Measurements from ENCODE around the gene RAD18. TPM values are rescaled to one million over a fixed set of nuclear protein-coding genes. Genes with fewer than 3 reads are reported as not detected.

The RAD18 gene
- total and polyA plus RNA-seq, 4 donors, result 1.2 to 9.0 (median 4.3) TPM

DNA sequence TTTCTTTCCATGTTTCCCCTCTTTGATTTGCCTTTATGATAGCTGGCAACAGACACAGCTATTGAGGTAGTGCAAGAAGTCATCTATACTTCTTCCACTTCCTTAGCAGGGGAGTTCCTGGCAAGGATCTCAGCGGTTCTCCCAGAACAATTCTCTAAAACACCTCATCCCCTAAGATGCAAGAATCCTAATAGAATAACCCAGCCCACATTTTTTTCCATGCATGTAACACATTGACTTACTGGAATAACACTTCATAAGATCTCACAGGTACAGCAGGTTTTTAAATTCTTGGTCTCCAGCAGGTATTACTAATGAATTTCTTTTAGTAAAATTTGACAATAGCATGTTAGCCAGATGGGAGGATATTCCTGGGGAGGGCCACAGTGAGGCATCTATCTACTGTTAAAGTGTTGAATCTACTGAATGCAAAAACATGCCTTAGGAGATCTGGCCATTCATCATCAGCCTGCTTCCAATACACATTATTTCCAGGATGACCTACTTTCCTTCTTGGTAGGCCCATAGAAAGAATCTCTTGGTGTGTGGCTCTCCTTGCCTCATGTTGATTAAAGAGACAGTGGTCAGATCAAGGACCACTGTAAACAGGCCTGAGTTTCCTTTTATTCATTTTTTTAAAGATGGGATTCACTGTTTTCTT is 78.5 kb downstream of the RAD18 start:
- Histone ChIP-seq H3K36me3 (ENCODE audit: control insufficient read depth in 4 of 4, insufficient read depth in 3 of 4, low read depth in 1 of 4, low read length in 3 of 4) (peaks cover 0 to 2% (median 0%) of the 10 kb centered on the region in 4 donors), H3K9me3 (ENCODE audit: control insufficient read depth in 4 of 4, low read length in 3 of 4) (no peaks in the 10 kb centered on the region), H3K9ac (ENCODE audit: low read depth in 1 of 2, low read length in 2 of 2) (no peak overlapping the region), H3K27me3 (ENCODE audit: control insufficient read depth in 4 of 4, insufficient read depth in 4 of 4, low read length in 3 of 4) (no peaks in the 10 kb centered on the region), H3K27ac (ENCODE audit: low read depth in 1 of 2, low read length in 2 of 2) (no peak overlapping the region), H3K4me3 (ENCODE audit: low read depth in 1 of 3, low read length in 3 of 3) (no peak overlapping the region), H3K4me1 (ENCODE audit: control insufficient read depth in 4 of 4, insufficient read depth in 4 of 4, low read length in 3 of 4) (no peaks in the 10 kb centered on the region)
- WGBS, result 97% methylated on average over 1 of the region's 1 CpG
- no peak for DNase-seq (ENCODE audit: low spot score)
- TF ChIP-seq, protein P1, sequence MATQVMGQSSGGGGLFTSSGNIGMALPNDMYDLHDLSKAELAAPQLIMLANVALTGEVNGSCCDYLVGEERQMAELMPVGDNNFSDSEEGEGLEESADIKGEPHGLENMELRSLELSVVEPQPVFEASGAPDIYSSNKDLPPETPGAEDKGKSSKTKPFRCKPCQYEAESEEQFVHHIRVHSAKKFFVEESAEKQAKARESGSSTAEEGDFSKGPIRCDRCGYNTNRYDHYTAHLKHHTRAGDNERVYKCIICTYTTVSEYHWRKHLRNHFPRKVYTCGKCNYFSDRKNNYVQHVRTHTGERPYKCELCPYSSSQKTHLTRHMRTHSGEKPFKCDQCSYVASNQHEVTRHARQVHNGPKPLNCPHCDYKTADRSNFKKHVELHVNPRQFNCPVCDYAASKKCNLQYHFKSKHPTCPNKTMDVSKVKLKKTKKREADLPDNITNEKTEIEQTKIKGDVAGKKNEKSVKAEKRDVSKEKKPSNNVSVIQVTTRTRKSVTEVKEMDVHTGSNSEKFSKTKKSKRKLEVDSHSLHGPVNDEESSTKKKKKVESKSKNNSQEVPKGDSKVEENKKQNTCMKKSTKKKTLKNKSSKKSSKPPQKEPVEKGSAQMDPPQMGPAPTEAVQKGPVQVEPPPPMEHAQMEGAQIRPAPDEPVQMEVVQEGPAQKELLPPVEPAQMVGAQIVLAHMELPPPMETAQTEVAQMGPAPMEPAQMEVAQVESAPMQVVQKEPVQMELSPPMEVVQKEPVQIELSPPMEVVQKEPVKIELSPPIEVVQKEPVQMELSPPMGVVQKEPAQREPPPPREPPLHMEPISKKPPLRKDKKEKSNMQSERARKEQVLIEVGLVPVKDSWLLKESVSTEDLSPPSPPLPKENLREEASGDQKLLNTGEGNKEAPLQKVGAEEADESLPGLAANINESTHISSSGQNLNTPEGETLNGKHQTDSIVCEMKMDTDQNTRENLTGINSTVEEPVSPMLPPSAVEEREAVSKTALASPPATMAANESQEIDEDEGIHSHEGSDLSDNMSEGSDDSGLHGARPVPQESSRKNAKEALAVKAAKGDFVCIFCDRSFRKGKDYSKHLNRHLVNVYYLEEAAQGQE (IDR thresholded peaks at IDR 0.05), result no peak
- TF ChIP-seq GABPA (IDR thresholded peaks at IDR 0.05 in 1 of 2, conservative IDR thresholded peaks at IDR 0.05 in 1 of 2) (no peak), JUND (IDR thresholded peaks at IDR 0.05) (no peak), RAD21 (IDR thresholded peaks at IDR 0.05) (no peak), HNF4A (conservative IDR thresholded peaks at IDR 0.05) (no peak), FOXA1 (IDR thresholded peaks at IDR 0.05) (no peak), YY1 (IDR thresholded peaks at IDR 0.05) (no peak)
- TF ChIP-seq, protein P2, sequence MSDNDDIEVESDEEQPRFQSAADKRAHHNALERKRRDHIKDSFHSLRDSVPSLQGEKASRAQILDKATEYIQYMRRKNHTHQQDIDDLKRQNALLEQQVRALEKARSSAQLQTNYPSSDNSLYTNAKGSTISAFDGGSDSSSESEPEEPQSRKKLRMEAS (IDR thresholded peaks at IDR 0.05), result no peak
- TF ChIP-seq, protein P3, sequence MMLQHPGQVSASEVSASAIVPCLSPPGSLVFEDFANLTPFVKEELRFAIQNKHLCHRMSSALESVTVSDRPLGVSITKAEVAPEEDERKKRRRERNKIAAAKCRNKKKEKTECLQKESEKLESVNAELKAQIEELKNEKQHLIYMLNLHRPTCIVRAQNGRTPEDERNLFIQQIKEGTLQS (IDR thresholded peaks at IDR 0.05), result no peak
- TF ChIP-seq, protein P4, sequence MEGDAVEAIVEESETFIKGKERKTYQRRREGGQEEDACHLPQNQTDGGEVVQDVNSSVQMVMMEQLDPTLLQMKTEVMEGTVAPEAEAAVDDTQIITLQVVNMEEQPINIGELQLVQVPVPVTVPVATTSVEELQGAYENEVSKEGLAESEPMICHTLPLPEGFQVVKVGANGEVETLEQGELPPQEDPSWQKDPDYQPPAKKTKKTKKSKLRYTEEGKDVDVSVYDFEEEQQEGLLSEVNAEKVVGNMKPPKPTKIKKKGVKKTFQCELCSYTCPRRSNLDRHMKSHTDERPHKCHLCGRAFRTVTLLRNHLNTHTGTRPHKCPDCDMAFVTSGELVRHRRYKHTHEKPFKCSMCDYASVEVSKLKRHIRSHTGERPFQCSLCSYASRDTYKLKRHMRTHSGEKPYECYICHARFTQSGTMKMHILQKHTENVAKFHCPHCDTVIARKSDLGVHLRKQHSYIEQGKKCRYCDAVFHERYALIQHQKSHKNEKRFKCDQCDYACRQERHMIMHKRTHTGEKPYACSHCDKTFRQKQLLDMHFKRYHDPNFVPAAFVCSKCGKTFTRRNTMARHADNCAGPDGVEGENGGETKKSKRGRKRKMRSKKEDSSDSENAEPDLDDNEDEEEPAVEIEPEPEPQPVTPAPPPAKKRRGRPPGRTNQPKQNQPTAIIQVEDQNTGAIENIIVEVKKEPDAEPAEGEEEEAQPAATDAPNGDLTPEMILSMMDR (IDR thresholded peaks at IDR 0.05; ENCODE audit: low read depth, low read length, missing input control), result no peak

DNA sequence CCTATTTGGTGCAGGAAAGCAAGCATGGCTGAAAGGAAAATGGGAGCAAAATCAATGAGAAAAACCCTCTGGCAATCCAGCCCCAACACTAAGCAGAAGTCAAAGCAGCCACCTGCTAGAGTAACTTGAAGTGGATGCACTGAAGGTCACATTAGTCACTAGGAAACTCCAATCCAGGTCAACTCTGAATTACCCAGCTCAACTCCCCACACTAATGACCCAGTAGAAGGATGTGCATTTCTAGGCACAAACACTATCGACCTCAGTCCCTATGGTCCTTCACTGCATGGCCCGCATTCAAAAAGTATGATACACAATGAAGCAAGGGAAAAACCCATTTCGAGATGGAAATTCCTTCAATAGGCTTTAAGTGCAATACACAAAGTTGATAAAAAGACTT is 80.6 kb downstream of the RAD18 start:
- Histone ChIP-seq H3K4me3 (ENCODE audit: low read depth in 1 of 3, low read length in 3 of 3) (no peak overlapping the region), H3K27me3 (ENCODE audit: control insufficient read depth in 4 of 4, insufficient read depth in 4 of 4, low read length in 3 of 4) (no peaks in the 10 kb centered on the region), H3K9me3 (ENCODE audit: control insufficient read depth in 4 of 4, low read length in 3 of 4) (no peaks in the 10 kb centered on the region), H3K9ac (ENCODE audit: low read depth in 1 of 2, low read length in 2 of 2) (no peak overlapping the region), H3K36me3 (ENCODE audit: control insufficient read depth in 4 of 4, insufficient read depth in 3 of 4, low read depth in 1 of 4, low read length in 3 of 4) (peaks cover 0 to 2% (median 0%) of the 10 kb centered on the region in 4 donors), H3K4me1 (ENCODE audit: control insufficient read depth in 4 of 4, insufficient read depth in 4 of 4, low read length in 3 of 4) (no peaks in the 10 kb centered on the region), H3K27ac (ENCODE audit: low read depth in 1 of 2, low read length in 2 of 2) (no peak overlapping the region)
- DNase-seq (ENCODE audit: low spot score), result no peak
- WGBS, result 93% methylated on average over 3 of the region's 3 CpGs
- TF ChIP-seq, protein P3 (IDR thresholded peaks at IDR 0.05), result no peak
- no peak for TF ChIP-seq RAD21 (IDR thresholded peaks at IDR 0.05)
- TF ChIP-seq, protein P2 (IDR thresholded peaks at IDR 0.05), result no peak
- no peak for TF ChIP-seq RXRA (IDR thresholded peaks at IDR 0.05)
- TF ChIP-seq HNF4A (conservative IDR thresholded peaks at IDR 0.05), result no peak
- TF ChIP-seq, protein P5, sequence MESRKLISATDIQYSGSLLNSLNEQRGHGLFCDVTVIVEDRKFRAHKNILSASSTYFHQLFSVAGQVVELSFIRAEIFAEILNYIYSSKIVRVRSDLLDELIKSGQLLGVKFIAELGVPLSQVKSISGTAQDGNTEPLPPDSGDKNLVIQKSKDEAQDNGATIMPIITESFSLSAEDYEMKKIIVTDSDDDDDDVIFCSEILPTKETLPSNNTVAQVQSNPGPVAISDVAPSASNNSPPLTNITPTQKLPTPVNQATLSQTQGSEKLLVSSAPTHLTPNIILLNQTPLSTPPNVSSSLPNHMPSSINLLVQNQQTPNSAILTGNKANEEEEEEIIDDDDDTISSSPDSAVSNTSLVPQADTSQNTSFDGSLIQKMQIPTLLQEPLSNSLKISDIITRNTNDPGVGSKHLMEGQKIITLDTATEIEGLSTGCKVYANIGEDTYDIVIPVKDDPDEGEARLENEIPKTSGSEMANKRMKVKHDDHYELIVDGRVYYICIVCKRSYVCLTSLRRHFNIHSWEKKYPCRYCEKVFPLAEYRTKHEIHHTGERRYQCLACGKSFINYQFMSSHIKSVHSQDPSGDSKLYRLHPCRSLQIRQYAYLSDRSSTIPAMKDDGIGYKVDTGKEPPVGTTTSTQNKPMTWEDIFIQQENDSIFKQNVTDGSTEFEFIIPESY (IDR thresholded peaks at IDR 0.05), result no peak
- TF ChIP-seq, protein P1 (IDR thresholded peaks at IDR 0.05), result no peak
- TF ChIP-seq, protein P4 (IDR thresholded peaks at IDR 0.05; ENCODE audit: low read depth, low read length, missing input control), result no peak
- TF ChIP-seq GABPA (IDR thresholded peaks at IDR 0.05 in 1 of 2, conservative IDR thresholded peaks at IDR 0.05 in 1 of 2), result no peak
- TF ChIP-seq YY1 (IDR thresholded peaks at IDR 0.05), result no peak
- TF ChIP-seq FOXA2 (IDR thresholded peaks at IDR 0.05), result no peak
- TF ChIP-seq SP1 (IDR thresholded peaks at IDR 0.05), result no peak
- TF ChIP-seq NR2F2 (IDR thresholded peaks at IDR 0.05), result no peak

Data from liver (tissue), 9 donors.